Amygdala (tissue), 56 donors: ENCODE data around the gene SND1.
"Not testable (repeated sequence)": the region's sequence is repeated elsewhere in the genome, so short reads cannot be mapped to it uniquely, and the experiment has no call there.

Experiments used
- DNase-seq, 56 donors: peaks; one replicate each; lab custom pipeline; 2025; lab: John Stamatoyannopoulos, UW

Gene SND1

DNA sequence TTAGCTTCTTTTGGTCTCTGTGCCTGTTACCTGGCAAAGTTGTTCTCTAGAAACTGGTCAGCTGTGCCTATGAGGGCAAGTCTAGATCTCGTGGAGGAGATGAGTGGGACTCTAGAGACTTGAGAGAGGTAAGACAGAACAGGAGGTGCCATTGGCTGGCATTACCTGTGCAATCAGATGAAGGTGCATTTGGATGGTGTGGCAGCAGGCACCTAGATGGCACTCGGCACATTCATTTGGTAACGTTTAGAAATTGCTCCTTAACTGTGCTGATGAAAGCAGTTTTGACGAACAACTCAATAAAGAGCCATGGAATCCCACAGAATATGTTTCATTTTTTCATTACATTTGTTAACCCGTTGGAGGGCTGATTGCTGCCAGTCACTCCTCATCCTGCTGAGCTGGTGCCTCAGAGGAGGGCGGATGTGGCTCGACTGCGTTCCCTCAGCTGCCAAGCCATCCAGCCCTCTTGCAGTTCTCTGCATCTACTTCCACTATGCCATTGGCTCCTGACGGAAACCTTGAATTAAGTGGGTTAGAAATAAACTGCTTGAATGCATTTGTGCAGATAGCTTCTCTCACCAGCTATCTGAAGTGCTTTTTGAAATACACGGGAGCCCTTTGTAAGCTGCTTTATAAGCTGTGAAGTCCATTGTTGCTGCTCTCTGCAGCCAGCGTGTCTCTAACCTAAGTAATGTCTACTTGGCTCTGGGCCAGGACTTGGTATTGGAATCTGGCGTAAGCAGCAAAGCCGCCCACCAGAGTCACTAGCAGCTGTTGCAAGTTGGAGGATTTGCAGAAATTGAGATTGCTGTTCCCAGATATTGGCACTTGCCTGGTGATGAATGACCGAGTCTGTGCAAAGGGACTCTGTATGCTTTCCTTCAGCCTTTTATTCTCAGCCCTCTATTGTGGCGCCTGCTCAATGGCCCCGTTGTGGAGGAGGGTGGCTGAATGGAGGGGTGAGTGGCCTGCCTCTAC, 291.8 kb downstream of the SND1 start:
- peak in 54 of 56 donors; percentile 14 to 90 (median 73) for DNase-seq

DNA sequence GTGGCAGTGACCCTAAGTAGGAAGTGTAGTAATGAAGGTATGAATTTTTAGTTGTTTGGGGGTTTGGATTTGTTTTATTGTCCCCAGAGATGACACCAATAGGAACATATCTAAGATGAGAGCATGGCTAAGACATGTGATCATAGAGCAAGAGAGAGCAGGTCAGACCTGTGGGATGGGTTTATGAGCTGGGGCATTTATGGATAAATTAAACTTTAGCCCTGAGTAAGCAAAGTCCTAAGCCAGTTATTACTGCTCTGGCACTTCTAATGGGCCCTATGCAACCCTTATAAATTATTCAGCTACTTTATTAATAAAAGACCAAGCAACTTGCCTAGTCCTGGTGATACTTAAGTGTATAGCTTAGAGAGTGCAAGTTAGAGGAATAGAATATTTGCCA, 294.1 kb downstream of the SND1 start:
- no peak for DNase-seq

DNA sequence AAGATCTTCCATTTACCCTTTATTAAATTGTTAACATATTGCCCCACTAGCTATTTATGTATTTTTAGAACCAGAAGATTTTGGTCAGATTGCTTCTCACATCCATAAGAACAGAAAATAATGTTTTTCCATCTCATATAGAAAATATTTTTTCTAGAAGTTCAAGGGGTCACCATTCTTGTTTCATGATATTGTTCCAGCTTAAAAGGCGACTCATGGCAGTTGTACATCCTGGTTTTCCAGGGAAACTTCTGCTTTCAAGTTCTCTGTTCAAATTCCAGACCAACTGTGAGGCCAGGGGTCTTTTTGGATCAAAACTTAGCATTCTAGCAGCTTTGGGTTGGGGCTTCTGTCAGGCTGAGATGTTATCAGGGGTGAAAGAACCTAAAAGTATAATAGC, 294.9 kb downstream of the SND1 start:
- DNase-seq, result no peak

DNA sequence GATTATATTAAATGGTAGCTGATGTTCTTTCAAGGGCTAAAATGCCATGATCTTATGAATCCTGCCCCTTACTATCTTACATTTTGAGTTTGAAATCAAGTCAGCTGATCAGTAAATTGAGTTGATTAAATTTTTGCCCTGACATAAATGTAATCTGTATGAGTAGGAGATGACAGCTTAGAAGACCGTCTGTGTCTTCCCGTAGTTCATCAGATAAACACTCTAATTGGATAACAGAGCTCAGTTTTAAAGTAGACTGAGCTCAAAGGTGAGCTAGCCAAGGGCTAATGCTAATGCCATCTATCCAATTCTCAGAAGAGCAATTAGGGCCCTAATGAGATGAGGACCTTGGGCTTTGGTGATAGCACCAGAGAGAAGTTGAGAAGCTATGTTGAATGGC, 296.3 kb downstream of the SND1 start:
- DNase-seq, result no peak

DNA sequence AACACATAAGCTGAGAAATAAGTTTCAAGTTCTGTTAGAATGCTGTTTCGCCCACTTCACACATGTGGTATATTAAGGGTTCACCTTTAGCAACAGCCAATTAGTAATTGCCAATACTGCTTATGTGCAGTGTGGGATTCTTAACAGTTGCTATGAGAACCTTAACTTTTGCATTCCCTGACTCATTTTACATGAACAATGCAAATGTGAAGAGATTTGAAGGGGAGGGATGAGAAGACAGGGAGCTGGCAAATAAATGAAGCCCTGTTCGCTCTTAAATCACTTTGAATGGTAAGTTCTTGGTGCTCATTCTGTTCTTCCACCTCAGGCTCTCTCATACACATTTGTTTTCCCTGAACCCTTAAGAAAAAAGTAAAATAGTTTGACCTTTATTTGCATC, 296.9 kb downstream of the SND1 start:
- DNase-seq, result no peak

DNA sequence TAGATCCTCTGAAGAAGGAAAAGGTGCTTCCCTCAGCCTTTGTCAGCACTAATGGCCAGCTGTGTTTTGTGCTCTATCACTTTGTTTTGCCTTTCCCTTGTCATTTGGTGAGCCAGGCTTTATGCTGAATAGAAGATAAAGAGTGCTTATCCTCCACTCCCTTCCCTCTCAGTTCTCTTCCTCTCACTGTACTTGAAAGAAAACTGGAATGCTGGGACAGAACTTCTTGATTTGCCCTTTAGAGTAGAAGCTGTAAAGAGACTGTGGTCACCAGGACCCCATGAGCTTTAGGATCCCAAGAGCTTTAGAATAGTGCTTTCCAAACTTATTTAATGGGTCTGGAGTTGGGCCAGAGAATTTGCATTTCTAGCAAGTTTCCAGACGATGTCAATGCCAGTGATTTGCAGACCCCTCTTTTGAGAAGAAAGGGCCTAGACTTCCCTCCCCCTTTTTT, 297.8 kb downstream of the SND1 start:
- DNase-seq, result no peak

DNA sequence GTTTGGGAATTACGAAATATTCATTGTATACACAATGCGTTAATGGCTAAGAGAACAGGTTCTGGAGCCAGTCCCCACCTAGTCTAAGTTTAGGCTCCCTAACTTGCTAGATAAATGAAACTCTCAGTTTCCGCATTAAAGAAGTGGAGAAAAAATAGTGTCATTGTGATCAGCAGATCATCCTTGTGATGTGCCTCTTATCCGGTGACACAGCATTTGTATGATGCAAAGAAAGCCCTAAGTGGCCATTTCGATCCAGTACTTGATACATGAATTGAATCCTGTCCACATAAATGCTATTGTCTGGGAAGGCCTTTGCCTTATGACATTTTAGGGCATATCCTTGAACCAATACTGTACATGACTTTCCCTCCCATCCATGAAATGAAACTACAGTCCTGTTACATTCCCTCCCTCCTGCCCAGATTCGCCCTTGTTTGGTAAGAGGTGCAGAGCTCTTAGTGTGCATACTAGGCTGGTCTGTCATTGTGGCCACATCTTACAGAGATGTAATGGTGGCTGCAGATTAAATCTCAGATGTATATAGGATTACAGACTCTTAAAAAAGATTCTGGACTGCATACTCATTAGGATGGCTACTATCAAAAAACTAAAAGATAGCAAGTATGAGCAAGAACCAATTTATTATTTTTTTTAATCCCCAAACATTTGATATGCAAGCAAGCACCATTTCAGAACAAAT, 298.4 kb downstream of the SND1 start:
- no peak for DNase-seq

DNA sequence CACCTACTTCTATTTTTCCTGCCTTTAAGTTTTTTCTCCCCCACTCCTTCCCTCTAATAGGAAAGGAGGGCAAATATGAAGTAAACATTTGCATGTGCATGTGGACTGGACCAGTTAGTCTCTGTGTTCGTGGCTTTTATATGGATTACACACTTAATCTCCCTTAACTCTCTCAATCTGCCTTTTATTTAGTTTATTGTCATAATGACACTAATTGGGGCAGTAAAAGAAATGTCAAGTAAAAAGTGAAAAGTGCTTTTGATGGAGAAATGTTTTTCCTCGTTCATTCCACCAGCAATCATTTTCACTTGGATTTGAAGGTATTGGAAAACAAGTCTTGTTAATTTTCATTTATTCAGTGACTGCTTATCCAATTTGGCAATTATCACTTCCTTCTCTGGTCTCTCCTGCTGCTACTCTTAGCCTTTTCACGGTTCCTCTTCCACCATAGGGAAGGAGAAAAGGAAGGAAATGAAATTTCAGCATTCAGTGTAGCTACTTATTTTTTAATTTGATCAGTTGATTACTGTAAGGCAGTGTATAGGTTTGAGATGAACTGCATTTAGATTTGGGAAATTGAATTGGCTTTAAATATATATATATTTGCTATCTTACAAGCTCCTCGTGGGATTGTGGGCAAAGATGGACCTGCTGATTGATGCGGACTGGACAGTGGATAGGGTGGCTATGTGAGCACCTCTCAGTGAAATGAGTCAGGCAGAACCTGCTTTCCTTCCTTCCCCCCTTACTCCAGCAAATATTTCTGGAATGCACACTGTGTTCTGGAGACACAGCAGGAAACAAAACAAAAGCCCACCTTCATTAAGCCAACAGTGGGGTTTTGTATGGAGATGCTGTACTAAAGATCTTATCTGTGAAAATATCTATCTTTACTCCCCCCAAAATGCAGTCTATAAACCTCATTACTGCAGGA, 301.7 kb downstream of the SND1 start:
- no peak for DNase-seq

DNA sequence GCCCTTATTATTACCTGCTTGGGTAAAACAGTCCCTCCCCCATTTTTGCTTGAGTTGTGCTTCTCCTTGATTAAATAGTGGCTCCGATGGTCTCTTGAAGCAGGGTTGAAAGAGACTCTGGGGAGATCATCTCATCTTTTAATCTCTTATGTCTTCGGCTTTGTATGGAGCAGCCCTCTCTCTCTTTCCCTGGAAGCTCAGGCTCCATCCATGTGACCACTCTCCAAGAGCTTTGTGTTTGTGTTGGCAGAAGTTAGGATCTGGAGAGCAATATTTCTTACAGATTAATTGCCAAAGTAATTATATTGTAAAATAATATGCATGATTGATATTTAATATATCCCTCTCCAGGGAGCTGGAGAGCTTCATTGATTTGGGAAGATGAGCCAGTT, 302.4 kb downstream of the SND1 start:
- no peak for DNase-seq

DNA sequence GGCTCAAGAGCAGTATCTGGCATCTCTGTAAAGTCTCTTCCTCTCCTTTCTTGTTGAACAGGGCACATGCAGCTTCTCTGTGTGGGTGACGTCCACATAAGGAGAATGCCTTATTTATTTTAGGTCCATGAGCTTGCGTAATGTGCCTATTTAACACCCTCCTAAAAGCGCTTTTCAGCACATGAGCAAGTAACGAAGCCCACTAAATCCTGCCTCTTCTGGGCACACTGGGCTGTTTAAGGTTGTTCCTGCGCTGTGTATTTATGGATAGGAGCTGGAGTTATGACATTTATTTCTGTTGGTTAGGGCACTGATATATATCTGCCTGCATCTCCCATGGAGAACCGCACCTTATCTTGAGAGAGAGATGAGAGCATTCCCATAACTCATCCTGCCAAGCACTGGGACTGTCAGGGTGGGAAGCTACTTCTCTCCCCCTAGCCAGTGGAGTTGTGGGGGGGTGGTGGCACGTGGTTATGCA, 303.1 kb downstream of the SND1 start:
- peak in 1 of 56 donors; percentile 29 for DNase-seq

DNA sequence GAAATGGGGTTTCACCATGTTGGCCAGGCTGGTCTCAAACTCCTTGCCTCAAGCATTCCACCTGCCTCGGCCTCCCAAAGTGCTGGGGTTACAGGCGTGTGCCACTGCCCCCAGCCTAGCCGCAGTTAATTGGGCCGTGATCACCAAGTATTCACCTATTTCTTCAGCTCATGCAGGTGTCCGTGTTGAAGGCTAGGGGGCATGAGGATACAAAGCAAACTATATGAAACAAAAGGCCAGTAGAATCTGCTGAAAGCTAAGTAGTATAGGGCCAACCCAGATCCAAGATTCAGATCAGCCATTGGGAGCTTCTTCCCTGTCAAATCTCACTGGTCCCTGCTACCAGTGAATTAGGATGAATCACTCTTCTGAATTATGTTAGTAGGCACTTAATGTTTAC, 305.9 kb downstream of the SND1 start:
- DNase-seq, result no peak

DNA sequence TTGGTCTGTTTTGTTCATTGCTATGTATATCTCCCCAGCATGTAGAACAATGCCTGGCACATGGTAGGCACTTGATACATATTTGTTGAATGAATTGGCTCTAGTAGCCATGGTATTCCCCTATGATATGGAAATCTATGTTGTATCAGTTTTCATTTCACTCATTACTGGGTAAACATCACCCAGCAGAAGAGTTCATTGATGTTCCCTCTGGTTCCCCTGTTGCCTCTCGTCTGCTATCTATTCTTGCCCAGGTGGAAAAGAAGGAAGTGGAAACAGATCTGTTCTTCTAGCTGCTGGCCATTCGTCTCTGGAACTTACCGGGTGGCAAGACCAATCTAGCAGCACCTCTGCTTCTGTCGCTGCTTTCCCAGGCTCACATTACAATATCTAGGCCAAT, 307.8 kb downstream of the SND1 start:
- DNase-seq, result no peak

DNA sequence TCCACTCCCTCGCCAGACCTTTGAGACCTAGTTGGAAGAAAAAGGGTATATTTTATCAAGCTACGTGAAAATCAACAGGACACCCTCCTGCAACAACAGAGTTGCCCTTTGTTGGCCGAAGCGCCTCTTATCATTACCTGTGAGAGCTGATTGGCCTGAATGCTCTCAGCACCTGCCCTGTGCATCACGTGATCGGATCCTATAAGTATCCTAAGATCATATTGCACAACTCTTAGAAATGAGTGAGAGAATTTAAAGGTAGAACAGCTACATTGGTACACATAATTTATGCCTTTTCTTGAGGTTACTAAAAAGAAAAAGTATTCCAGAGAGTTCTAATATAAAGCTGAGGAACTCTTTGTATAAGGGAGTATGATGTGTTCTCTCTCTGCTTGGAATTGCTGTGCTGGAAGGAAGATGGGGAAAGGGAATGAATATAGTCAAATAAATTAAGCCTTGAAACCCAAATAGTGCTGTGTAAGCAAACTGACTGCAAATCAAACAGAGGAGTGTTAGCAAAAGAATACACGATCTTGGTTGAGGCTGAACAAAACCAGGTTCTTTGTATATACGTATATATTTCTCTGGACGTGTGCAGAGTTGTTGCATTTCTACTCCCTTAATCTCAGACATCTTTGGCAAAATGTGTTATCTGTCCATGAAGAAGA, 309.9 kb downstream of the SND1 start:
- DNase-seq, result no peak

DNA sequence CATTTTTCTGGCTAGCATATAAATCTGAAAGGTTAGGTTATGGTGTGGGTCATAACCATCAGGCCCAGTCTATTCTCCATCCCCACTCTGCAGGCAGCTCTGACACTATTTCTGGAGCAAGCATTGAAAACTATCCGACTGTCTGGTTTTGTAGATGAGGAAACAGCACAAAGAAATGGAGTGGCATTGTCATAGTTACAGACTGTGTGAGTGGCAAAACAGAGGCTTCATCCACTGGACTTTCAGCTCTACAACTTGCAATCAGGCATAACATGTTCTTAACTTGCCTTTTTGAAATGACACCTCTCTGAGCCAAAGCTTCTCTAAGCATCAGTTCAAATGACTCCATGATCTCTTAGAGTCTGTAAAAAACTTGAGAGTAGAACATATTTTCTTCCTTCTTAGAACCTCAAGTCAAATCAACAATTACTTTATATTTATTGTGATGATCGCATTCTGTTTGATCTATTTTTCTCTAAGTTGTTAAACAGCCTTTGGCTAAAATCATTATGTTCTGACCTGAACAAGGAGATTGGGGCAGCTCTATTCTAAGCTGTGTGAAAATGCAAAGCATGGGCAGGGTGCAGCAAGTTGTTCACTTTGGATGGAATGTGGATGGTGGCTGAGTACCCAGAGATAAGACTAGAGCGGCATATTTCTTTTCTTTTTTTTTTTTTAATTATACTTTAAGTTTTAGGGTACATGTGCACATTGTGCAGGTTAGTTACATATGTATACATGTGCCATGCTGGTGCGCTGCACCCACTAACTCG, 310.8 kb downstream of the SND1 start:
- DNase-seq, result no peak

DNA sequence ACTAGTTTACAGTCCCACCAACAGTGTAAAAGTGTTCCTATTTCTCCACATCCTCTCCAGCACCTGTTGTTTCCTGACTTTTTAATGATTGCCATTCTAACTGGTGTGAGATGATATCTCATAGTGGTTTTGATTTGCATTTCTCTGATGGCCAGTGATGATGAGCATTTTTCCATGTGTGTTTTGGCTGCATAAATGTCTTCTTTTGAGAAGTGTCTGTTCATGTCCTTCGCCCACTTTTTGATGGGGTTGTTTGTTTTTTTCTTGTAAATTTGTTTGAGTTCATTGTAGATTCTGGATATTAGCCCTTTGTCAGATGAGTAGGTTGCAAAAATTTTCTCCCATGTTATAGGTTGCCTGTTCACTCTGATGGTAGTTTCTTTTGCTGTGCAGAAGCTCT, 311.9 kb downstream of the SND1 start:
- DNase-seq, result not testable (repeated sequence)

DNA sequence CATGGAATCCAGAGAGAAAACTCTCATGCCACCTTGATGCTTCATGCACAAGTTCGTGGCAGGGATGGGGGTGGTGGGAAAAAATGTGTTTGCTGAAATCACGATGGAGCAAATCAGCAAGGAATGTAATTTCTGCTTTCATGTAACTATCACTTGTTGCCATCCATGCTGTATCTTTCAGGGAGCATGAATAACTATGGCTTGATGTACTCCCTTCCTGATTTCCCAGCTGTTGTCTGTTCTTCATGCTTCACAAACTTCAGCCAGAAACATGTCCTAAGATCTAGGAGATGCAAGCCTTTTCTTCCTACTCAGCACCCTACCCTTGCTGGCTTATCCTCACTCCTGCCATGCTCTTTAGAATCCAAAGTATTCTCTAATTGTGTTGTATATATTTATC, 315.3 kb downstream of the SND1 start:
- no peak for DNase-seq

DNA sequence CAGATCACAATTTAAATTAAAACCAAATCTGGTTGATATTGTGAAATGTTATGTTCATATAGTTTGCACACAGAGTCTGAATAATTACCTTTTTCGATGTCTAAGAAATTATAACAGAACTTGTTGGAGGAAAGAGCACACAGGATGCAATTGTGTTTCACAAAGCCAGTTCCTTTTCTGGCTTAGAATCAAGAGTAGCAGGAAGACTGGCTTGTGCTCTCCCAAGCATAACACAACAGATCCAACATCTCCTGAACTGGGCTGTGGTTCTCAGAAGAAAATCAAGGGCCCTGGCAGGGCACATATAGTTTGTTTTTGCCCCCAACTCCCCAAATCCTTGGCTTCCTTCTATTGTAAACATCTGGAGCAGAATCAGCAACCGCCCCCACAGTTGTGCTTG, 316.6 kb downstream of the SND1 start:
- no peak for DNase-seq

DNA sequence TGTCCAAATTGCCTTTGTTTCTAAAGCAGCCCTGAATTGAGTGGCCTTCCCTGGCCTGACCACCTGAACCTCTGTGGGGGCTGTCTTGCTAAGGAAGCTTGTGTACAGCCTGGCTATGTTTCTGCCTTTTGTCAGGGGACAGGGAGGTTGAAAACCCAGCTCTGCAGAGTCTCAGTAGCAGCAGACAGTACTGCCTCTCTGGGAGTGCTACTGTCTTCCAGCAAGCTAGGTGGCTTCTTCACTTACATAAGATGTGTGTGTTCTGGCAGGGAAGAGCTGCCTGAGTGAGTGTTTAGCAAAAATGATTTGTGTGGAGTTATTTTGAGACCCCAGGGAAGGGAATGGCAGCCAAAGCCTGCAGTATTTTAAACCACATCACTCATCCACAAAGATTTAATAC, 321.8 kb downstream of the SND1 start:
- DNase-seq, result peak in 1 of 56 donors; percentile 48

DNA sequence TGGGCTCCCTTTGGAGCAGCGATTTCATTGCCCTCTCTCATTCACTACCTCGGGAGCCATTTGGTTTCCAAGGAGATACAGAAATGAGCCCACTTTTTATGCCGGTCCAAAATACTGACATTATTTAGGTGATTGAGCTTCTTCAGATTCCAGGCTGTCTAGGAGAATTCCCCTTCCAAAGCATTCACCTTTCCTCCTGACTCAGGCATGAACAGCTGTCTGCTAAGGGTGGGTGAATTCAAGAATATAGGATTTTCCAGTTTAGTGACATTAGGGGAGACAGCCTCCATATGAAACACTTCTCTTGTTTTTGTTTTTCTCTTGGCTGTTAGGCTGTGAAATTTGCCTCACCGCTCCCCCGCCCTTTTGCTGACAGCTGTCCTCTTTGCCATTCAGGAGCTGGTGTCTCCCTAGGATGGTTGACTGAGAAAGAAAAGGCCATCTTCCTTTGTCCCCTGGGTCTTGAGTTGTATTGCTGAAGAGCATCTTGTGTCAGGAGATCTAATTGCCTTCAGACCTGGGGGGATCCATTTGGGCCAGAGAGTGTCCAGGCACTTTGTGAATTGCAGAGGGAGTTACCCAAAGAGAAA, 322.5 kb downstream of the SND1 start:
- DNase-seq, result no peak
